Femur (tissue), 1 donor: ENCODE measurements around the gene ROPN1B.

Experiments
- DNase-seq: peaks from one replicate; pipeline ENCODE4 v3.0.0-alpha.2; 2017

The ROPN1B gene

DNA sequence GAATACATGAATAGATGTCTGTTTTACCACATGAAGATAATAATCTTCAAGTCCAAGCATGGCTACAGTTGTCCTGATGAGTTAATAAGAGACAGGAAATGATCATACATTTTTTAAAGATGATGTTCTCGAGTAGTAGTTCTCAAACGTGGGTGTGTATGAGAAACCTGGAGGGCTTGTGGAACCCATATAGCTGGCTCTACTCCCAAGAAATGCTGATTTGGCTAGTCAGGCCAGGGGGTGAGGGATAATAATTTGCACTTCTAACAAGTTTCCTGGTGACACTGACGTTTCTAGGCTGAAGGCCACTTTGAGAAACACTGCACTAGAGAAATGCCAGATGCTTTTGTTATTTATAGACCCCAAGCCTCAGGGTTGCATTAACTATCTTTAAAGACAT, 37.0 kb downstream of the ROPN1B start:
- no peak for DNase-seq

DNA sequence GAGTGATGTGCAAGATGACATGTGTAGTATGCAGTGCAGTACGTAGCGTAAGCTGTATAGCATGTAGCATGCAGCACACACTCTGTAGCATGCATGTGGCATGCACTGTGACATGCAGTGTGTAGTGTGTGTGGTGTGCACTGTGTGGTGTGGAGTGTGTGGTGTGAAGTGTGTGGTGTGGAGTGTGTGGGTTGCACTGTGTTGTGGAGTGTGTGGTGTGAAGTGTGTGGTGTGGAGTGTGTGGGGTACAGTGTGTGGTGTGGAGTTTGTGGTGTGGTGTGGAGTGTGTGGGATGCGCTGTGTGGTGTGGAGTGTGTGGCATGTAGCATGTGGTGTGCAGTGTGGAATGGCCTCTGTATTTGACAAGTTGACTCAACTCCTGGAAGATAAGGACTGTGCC, 39.2 kb downstream of the ROPN1B start:
- no peak for DNase-seq

GRCh38 chr3:126009181-126009580, 40.2 kb downstream of the ROPN1B start:
- DNase-seq = no peak

DNA sequence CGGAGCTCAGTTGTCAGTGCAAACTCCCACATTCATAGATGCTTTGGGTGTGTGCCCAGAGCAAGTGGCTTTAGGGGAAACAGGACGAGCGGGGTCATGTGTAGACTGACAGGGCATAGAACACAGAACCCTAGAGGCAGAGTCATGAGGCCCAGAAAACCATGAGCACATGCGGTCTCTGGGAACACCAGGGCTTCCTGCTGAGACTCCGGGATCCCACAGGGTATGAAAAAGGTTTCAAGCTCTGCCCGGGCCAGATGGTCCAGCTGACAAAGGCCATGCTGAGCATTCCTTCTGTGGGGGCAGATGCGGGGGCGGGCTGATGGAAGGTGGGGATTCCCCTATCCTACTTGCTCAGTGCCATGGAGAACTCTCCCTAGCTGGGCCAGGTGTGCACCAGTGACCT, 44.8 kb downstream of the ROPN1B start:
- DNase-seq = no peak

DNA sequence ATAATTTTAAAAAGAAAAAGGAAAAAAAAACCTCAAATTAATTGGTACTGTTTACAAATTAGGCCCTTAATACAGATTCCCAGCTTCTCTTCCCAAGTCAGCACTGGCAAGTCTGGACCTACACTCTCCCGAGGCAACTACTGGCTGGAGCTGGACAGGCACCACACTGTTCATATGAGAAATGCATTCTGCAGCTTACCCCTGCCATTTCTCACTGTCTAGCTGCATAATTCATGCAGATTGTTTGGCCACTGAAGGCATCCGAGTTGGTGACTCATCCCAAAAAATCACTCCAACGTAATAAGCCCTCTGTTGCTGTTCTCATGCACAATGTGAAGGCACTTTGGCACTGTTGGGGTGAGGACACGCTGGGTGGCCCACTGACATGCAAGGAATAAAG, 45.3 kb downstream of the ROPN1B start:
- no peak for DNase-seq

GRCh38 chr3:126015075-126015474, 46.1 kb downstream of the ROPN1B start:
- no peak for DNase-seq

GRCh38 chr3:126016616-126017015, 47.6 kb downstream of the ROPN1B start:
- no peak for DNase-seq

DNA sequence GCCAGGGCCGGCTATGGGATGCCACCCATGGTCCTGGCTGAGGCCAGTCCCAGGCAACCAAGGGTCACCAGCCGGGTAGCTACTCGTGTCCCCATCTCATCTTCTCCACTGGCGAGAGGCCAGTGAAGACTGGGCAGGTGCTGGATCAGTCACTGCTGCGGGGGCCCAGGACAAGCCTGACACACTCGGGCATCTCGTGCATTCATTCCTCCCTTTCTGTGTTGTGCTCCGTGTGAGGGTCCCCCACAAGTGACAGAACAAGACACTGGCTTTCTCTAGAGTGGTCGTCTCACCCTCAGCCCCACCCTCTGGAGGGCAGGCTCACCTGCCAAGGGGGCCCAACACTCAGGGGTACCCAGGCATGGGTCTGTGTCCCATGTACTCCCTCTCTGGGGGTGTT, 48.4 kb downstream of the ROPN1B start:
- no peak for DNase-seq

DNA sequence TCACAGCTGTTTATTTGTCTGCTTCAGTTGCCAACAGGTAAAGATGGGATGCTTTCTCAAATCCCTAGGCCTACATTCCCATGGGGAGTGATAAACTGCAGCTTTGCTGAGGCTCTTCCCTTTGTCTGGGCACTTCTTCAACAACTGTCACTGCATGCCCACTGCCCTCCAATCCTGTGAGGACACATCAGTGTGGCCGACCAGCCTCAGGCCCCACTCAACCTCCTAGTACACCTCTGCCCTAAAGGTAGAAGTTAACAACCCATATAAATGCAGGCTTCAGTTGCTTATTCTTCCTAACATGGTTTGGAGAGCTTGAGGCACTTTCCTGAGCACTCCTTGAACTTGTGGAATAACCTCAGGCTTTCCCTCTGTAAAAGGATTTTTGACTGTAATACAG, 49.6 kb downstream of the ROPN1B start:
- no peak for DNase-seq

- no peak for DNase-seq
These were observed 50.0 kb downstream of the ROPN1B start for GRCh38 chr3:126018995-126019394.

DNA sequence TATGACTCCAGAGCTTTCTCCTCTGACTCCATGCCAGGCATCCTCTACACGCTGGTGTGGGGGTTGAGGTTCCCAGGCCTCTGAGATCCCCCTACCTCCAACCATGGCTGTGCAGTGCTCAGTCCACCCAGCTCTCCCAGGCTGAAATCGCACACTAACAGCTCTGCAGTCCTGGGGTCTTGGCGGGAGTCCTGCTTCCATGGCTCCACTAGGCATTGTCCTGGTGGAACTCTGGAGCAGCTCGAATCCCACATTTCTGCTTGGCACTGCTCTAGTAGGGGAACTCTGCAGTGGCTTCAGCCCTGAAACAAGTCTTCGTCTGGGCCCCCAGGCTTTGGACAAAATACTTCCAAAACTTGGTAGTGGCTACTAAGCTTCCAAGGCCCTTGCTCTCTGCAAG, 50.7 kb downstream of the ROPN1B start:
- no peak for DNase-seq

DNA sequence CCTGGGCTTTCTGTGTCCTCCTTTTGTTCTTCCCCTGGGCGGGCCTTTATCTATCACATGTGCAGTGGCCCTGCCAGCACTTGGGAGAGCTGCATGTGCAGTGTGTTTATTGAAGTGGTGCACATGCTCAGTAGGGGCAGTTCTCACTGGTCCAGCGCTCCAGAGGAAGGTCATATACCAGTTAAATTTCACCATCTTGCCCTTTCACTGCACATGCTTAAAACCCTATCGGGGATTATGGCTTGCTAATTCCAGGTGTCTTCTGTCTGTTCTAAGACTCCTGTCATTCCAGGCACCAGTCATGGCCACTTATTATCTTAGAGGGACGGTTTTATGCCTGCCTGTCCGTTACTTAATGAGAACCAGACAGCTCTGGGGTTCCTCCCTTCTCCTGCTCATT, 52.2 kb downstream of the ROPN1B start:
- DNase-seq = no peak

DNA sequence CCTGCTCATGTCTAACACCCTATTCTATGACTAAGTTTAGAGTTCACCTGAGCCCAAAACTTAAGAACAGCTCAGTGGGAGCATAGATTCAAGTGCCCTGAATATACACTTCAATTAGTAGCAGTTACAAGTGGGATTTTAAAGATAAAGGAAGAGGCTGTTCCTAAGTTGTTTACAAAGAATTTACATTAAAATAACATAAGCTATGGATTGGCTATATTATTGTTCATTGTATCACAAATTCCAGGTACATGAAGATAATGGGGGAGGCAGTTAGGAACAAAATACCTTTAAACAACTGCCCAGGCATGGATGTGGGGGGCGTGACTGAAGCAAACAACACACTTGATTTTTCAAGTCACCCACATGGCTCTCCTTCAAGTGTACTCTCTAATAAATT, 52.7 kb downstream of the ROPN1B start:
- no peak for DNase-seq

GRCh38 chr3:126022741-126023359, 53.9 kb downstream of the ROPN1B start:
- no peak for DNase-seq

- DNase-seq = no peak
These were observed 54.4 kb downstream of the ROPN1B start for GRCh38 chr3:126023390-126023789.

DNA sequence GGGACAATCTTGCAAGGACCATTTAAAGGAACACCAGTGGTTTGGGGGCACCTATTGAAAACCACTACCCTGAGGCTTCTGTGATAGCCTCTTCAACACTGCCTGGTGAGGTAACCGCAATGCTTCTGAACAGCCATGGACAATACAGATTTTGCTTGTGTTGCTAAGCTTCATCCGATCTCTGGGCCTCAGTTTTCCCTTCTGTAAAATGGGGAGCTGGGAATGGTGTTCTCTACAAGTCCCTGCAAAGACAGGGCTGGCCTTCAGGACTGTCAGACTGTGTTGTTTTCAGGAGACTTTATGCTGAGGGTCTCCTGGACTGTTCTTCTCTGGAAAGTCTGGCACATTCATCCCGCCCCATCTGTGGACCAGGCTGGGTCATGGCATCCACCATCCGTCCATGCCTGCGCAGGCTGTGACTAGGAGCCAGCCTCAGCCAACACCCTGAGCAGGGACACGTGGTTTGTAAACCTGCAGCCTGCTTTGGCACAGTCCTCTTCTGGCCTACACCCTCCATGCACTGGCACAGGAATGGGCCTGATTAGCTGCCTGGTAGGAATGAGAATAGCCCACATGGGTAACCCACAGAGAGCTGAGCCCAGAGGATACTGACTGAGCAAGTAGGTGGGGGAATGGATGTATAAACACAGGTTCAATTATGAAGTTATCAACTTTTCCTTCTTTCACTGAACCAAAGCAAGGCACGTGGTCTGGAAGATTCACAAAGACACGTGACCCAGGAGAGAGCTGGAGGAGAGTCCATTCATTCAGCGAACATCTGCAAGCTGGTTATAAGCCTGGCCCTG, 55.3 kb downstream of the ROPN1B start:
- no peak for DNase-seq

DNA sequence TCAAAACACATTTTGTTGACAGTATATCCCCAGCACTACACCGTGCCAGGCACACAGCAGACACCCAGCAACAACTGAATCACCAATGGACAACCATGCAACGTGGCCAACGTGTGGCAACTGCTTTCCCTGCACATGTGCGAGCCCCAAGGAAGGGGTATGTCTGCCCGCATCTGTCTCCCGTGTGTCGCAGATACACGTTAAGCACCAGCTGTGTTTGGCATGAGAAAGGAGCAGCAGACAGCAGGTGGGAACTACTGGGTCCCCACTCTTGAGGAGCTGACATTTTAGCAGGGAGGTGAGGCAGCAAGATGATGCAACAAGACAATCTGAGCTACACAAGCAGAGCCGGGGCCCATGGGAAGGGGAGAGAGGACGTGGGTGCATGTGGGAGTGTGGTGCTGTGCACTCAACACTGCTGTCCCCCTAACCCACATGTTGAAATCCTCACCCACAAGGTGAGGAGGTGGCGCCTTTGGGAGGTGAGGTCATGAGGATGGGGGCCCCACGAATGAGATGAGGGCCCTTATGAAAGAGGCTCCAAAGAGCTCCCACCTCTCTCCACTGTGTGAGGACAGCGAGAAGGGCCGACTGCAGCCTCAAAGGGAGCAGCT, 56.2 kb downstream of the ROPN1B start:
- no peak for DNase-seq

DNA sequence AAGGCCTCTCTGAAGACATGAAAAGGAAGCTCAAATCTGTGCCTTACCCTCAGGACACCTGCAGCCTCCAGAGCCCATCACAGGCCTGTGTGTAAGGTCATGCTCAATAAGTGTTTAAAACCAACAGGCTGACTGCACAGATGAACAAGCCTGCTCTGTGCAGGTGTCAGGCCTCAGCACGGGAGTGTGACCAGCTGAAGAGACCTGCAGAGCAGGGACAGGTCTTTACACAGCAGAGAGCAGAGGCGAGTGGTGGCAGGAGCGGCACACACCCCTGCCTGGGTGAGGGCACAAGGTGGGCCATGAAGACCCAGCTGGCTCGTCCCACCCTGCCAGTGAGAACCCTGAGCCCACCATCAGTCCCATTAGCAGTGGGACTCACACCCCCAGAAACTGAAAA, 56.9 kb downstream of the ROPN1B start:
- DNase-seq = no peak

GRCh38 chr3:126026277-126026751, 57.3 kb downstream of the ROPN1B start:
- DNase-seq = no peak

GRCh38 chr3:126026761-126027160, 57.8 kb downstream of the ROPN1B start:
- DNase-seq = no peak

DNA sequence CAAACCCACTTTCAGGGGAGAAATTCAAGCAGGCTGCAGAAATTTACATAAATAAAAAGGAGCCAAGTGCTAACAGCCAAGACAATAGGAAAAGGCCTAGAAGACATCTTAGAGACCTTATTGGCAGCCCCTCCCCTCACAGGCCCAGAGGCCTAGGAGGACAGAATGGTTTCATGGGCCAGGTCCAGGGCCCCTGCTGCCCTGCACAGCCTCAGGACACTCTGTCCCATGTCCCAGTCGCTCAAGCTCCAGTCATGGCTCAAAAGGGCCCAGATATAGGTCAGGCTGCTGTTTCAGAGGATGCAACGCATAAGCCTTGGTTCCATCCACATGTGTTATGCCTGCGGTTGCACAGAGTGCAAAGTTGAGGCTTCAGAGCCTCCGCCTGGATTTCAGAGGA, 59.1 kb downstream of the ROPN1B start:
- no peak for DNase-seq

DNA sequence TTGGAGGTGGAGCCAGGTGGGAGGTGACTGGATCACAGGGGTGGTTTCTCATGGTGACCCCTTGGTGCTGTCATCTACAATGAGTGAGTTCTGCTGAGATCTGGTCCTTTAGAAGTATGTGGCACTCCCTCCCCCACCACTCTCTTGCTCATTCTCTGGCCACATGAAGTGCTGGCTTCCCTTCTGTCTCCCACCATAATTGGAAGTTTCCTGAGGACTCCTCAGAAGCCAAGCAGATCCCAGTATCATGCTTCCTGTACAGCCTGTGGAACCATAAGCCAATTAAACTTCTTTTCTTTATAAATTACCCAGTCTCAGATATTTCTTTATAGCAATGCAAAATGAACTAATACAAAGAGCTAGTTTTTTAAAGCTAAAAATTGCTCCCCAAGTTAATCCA, 60.3 kb downstream of the ROPN1B start:
- DNase-seq = no peak

GRCh38 chr3:126030455-126030854, 61.5 kb downstream of the ROPN1B start:
- no peak for DNase-seq

- peak; percentile 5 for DNase-seq
These were observed 63.0 kb downstream of the ROPN1B start for GRCh38 chr3:126031981-126032471.
